GM12874 (cell line): ENCODE measurements around the gene PRDM16.

Experiments used
- CTCF ChIP-seq: IDR thresholded peaks from 2 replicates; pipeline ENCODE4 v1.5.1; 2011; ENCODE audit warnings: low read depth, mild to moderate bottlenecking, control low read depth, low read length, moderate library complexity; ENCODE audit not compliant: insufficient read depth

Gene PRDM16

DNA sequence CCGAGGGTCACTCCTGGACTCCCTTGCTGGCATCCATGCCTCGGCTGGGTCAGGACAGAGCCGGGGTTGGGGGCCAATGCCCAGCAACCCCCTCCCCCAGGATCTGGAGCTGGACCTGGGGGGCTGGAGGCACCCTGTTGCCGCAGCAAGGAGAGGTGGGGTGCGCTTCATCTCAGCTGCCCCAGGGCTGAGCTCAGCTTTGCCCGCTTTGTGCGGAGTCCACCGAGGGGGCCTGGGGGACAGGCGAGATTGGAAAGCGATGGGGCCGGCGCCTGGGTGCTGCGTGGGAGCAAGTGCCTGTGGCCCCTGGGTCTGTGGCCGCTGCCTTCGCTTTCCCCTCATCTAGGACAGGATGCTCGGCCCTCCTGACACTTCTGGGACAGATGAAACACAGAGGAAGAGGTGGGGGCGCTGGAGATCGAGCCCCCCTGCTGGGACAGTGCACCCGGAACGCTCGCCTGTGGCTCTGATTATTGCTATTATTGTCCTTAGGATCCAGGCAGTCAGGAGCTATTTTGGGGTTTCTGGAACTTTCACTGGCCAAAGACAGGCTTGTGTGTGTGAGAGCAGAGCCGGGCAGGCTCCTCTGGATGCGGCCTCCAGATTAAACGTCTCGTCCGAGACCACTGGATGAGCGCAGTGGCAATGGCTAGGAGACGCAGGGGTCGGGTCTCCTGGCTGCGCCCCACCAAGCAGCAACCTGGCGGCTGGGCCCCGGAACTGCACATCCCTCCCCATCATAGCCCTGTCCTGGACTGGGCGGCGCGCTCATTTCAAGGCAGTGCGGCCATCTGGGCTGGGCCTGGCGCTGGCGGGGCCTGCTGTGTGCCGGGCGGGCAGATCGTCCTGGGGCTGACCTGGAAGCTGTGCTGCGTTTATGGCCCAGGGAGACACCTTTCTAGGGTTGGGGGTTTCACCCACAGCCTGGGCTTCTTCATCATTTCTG, 13.8 kb downstream of the PRDM16 start:
- TF ChIP-seq CTCF, result no peak

DNA sequence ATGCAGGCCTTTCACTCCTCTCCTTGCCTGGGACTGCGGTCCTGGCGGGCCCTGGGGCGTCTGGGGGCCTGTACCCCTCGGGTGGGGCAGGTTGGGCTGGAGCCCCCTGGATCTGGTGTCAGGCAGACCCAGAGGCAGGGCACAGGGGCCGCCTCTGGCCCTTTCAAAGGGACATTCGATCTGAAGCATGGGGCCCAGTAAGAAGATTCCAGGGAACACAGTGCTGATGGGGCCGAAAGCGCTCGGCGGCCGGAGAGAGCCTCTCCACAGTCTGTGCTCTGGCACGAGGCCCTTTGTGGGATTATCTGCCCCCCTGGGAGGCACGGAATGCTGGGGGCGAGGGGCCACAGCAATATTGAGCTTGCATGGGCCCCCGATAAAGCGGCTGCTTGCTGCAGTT, 15.2 kb downstream of the PRDM16 start:
- no peak for TF ChIP-seq CTCF

DNA sequence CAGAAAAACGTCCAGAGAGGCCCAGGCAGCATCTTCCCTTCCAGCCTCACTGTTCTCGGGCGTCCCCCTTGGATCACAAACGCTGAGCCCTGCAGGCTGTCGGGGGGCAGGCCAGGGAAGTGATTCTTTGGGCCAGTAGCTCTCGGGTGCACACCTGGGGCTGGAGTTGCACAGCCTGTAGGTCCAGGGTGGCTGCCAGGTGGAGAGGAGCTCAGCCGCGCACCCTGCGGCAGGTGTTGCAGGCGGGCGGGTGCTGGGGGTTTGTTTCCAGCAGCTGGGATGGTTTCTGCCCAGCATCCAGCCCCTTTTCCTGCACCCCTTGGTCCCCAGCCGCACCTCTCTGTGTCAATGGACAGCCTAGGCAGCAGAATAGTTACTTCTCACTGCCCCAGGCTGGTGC, 15.7 kb downstream of the PRDM16 start:
- TF ChIP-seq CTCF, result no peak

DNA sequence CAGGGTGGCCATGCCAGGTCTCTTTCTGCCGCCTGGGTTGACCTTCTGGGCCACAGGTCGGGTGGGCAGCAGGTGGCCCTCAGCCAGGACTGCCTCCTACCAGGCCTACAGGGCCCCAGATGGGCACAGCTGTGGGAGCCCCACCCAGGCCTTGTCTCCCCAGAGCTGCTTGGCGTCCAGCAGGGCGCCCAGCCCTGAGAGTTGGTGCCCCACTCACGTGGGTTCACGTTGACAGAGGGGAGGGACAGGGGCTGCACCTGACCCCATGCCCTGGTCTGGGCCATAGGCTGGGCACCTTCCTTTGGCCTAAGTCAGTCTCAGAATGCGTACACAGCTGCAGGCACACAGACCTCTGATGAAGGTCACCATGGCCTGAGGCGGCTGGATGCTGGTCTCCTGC, 16.7 kb downstream of the PRDM16 start:
- TF ChIP-seq CTCF, result no peak

- TF ChIP-seq CTCF, result no peak
Observed at GRCh38 chr1:3086272-3086974, 17.4 kb downstream of the PRDM16 start.

DNA sequence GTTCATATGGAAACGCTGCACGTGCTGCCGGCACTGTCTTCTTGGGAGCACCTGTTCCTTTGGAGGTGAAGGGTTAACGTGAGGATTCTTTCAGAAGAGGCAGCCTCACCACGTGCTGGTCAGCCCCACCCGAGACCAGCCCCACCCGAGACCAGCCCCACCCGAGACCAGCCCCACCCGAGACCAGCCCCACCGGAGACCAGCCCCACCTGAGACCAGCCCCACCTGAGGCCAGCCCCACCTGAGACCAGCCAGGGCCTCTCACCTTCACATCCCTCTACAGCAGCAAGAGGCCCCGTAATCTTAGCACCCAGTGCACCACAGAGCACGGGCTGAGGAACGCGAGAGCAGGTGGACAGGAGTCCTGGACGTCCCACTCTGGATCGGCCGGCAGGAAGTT, 18.0 kb downstream of the PRDM16 start:
- TF ChIP-seq CTCF, result no peak

DNA sequence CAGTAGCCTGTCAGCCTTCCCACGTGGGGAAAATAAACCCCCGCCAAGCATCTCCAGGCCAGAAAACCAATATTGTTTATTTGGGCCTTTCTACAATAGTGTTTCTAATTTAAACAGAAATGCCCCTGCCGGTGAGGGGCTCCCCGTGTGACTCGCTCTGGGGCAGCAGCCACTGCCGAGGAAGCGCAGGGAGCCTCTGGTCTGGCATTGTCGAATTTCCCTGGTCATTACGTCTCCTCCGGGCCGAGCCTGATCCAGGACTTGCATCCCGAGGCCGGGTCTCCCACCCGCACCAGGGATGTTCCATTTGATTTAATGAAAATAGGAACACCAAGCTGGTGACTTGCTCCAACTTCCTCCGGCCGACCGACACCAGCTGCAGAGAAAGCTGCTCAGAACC, 20.5 kb downstream of the PRDM16 start:
- no peak for TF ChIP-seq CTCF
